NCI-H226 (cell line): ENCODE results near the gene SERPINA9.
"Not testable (repeated sequence)": the region's sequence is repeated elsewhere in the genome, so short reads cannot be mapped to it uniquely, and the experiment has no call there.

Source experiments
- DNase-seq: peaks from one replicate; pipeline ENCODE4 v3.0.0-alpha.2; 2015

Gene SERPINA9, protein sequence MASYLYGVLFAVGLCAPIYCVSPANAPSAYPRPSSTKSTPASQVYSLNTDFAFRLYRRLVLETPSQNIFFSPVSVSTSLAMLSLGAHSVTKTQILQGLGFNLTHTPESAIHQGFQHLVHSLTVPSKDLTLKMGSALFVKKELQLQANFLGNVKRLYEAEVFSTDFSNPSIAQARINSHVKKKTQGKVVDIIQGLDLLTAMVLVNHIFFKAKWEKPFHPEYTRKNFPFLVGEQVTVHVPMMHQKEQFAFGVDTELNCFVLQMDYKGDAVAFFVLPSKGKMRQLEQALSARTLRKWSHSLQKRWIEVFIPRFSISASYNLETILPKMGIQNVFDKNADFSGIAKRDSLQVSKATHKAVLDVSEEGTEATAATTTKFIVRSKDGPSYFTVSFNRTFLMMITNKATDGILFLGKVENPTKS

DNA sequence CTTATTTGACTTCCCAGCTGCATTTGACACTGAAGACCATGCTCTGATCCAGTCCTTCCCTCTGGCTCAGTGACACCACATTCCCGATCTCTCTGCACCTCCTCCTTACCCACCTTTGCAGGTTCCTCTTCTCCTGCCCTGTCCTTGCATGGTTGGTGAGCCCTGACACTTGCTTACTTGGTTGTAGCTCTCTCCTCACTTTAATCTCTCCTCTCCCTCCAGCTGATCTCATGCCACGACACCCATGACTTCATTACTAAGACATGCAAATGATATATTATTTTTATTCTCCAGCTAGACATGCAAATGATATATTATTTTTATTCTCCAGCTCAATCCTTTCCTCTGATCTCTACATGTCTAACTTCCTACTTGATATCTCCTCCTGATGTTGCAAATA, at the start of gene SERPINA9:
Gene SERPINA9 (minus strand): TSS at position 175 of the 400 bp plus-strand sequence. CDS start 6,357 bp downstream, outside the sequence.
- DNase-seq: no peak

DNA sequence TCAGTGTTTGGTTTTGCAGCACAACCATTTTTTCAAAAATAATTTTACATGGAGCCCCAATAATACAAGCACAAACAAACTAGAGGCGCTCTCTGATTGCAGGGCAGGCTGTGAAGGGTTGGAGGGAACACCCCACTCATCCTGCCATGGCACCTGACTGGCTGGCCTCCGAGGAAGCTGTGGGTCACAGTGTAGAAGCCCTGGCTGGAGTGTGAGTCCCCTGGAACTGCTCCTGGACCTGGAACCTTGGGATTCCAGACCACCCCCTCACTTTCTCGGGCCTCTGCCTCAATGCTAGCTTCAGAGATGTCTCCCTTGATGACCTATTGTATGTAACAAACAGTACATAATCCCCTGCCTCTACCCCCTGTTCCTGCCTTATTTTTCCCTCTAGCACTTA, 48.1 kb upstream of the SERPINA9 start:
- no peak for DNase-seq

DNA sequence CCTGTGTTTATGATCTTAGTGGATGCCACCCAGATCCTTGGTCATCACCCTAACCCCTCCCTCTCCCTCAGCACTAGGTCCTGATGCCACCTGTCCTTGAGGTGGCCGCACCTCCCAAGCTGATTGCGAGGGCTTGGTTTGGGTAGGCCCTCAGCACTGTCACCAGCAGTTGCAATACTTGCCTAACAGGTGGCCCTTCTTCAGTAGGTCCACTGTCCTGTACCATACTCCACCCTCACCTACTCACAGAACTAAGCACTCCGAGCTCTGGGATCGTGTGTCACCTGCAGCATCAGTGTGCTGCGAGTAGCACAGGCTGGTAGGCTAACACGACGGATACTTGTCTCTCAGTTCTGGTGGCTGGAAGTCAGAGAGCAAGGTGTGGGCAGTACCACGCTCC, 47.3 kb upstream of the SERPINA9 start:
- DNase-seq: no peak

DNA sequence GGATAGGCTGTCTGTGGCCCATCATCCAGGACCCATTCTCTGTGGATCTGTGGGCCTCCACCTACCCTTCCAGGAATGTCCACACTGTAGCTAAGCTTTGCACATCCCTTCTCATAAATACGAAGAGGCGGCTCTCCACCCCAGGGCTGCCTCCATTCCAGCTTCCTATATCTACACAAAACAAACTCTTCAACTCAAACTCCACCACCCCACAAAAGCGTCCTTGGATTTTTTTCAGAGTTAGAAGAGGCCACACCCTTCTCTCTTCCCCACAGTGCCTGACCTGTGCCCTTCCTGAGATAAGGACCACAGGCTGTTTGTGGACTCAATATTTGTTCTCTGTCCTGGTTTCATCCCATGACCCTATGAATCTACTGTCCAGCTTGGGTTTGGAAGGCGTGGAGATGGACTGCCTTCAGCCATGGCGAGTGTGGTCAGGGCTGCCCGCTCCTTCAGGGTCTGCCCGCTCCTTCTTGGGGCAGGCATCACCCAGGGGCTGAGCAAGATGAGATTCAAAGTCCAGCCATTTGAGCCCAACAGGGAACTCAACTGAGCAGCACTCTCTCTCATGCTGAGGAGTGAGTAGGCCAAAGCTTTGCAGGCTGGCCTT, 46.2 kb upstream of the SERPINA9 start:
- DNase-seq: no peak

DNA sequence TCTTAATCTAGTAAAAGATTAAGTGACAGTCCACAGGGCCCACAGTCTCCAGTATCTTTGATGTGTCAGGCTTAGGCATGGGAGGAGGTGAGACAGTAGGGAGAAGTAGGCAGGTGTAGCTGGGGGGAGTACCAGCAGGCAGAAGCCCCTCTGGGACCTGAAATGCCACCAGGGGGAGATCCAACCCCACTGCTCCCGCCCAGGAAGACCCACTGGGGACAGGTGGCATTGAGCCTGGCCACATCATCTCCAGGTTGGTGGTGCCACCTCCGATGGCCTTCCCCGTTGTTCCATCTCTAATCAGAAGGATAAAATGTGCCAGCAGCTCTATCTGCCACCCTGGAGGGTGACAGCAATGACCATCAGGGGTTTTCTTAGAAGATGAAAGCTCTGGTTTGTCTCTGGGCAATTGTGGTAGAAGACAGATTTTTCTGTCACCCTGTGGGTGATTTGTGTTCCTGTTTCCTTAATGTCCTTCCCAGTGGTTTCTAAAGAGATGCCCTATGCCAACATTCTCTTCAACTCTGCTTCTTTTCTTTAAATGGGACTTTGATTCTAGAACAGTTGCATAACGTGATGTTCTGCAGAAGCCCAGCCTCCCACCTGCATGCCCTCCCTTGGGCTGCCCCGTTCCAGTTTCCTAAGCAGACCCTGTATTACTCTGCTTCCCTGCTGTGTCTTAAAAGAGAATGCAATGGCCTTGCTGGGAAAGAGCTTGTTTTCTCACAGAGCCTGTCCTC, 45.5 kb upstream of the SERPINA9 start:
- no peak for DNase-seq

DNA sequence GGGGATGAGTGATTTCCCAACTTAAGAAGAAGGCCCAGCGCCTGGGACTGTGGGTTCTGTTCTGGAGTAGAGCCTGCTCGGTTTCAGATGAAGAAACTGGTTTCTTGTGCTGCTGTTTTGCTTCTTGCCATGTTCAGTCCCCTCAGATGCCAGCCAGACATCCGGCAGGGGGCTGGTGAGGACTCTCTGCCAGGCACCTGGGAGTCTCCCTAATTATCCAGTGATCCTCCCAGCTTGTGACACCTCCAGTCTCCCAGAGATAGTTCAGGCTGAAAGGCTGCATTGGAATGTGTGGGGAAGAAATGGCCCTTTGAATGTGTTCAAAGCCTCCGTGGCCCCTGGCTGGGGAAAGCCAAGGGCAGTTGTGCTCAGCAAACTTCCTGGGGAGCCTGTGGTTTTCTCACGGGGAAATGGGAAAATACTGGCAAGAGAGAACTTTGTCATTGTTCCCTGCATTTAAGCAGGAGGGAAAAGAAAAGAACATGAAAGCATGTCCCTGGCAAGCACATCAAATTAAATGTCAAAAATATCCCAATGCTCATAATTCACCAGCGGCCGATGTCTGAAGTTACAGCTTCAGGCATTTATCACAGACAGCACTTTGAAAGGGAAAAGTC, 41.8 kb upstream of the SERPINA9 start:
- DNase-seq: no peak

DNA sequence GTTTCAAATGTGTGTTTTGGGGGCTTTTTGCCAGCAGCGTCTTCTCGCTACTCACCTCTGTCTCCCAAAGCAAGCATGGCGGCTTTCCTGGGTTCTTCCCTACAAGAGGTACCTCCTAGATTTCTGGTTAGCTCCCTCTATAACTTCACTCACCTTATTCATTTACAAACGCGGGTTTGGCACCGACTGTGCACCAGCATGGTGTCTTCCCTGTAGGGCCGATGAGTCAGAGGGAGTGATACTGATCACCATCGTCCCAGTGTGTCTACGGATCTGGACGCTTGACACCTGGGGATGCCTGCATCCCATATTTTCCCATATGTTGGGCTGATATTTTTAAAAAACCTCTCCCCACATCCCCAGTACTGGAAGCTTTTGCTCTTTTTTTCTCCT, 41.2 kb upstream of the SERPINA9 start:
- DNase-seq: no peak

DNA sequence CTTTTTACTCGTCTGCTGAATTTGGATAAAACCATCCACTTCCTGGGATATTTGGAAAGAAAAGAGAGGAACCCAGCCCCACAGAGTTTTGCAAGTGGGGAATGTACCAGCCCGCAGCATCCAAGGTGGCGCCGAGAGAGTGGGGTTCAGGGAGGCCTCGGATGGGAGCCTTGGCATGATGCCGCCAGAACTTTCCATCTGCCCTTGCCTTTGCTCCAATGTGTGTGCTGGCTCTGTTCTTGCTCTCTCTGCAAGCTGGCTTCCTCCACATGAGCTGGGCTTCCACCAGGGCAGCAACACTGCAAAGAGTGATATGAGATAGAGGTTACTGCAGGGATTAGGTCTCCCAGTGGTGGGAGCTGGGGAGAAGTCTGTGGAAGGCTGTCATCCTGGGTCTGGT, 39.9 kb upstream of the SERPINA9 start:
- no peak for DNase-seq

DNA sequence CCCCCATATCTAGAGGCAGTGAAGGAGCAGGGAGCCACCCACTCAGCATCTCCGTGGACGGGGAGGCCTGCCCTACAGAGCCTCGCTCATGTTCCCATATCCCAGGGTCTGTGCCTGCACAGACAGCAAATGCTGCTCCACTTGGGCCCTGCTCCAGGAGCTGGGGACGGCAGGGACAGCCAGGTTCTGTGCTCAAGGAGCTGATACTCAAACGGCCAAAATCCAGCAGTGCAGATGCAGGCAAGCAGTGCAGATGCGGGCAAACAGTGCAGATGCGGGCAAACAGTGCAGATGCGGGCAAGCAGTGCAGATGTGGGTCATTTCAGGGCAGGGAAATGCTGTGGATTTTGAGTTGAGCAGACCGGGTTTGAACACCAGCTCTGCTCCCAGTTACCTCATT, 39.4 kb upstream of the SERPINA9 start:
- DNase-seq: no peak

DNA sequence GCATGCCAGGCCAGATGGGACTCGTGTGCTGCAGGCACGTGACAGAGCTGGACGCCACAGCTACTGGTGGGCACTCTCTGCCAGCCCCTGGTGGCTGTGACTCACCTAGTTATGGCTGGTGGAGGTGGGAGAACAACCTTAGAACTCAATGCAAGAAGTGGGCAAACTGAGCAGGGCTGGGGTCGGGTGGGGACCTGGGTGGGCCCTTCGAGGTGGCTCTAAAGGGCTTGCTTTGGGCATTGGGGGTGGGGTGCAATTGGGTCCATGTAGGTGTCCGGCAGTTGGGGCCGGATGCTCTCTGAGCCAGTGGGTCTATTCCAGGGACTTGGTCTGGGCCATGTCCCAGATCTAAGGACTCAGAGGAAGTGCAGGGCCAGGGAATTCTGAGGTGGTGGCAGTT, 38.4 kb upstream of the SERPINA9 start:
- no peak for DNase-seq

DNA sequence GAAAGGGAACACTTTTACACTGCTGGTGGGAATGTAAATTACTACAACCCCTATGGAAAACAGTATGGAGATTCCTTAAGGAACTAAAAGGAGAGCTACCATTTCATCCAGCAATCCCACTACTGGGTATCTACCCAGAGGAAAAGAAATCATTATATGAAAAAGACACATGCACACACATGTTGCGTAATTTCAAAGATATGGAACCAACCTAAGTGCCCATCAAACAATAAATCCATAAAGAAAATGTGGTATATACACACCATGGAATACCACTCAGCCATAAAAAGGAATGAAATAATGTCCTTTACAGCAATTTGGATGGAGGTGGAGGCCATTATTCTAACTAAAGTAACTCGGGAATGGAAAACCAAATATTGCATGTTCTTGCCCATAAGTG, 34.5 kb upstream of the SERPINA9 start:
- DNase-seq: not testable (repeated sequence)

DNA sequence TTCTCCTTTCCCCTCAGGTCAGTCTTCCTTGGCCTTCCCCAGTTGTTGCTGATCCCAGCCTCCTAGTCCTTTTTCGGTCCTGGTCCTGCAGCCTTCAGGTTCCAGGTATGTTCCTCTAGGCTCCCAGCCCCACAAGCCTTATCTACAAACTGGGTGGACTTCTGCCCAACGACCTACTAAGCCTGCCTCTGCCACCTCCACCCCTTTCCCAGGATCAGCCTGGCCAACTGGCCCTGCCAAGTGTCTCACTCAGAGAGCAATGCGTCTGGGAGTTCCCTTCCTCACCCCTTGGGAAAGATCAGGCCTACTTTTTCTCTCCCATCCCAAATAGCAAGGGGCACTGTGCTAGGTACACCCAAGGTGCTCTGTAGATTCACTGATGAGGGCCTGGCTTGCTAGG, 33.4 kb upstream of the SERPINA9 start, which contains the start of gene SERPINA12:
Gene SERPINA12 (minus strand): TSS at position 114 of the 400 bp plus-strand sequence. CDS start 11,072 bp downstream, outside the sequence.
- no peak for DNase-seq

DNA sequence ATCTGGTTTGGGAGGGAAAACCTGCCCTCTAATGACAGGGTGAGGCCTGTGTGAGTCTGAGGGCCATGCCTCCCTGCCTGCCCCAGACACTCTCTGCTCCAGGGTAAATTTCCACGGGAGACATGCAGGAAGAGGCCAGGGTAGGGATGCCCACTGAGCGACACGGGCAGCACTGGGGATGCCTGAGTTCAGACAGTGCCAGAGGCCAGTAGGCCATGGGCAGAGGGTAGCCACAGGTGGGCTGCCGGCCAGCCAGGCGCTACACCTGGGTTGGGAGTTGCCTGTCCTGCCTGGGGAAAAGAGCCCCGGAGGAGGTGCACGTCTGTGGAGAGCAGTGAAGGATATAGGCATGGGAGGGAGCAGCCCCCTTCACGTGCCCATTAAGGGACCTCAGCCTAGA, 29.6 kb upstream of the SERPINA9 start:
- no peak for DNase-seq

DNA sequence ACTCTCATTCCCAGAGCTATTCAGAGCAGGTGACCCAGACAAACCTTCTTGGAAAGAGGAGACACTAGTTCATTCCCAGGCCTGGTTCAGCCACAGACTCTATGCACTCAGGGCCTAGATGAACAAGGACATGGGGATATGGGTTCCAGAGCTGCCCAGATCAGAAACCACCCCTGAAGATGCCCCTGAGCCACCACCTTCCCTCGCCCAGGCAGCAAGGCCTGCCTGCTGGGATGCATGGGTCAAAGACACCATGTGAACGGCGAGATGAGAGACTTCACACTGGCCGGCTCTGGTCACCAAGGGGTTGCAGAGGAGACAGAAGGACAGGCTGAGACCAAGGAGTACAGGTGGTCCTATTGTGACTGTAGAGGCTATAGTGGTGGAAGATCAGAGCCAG, 29.2 kb upstream of the SERPINA9 start:
- no peak for DNase-seq

DNA sequence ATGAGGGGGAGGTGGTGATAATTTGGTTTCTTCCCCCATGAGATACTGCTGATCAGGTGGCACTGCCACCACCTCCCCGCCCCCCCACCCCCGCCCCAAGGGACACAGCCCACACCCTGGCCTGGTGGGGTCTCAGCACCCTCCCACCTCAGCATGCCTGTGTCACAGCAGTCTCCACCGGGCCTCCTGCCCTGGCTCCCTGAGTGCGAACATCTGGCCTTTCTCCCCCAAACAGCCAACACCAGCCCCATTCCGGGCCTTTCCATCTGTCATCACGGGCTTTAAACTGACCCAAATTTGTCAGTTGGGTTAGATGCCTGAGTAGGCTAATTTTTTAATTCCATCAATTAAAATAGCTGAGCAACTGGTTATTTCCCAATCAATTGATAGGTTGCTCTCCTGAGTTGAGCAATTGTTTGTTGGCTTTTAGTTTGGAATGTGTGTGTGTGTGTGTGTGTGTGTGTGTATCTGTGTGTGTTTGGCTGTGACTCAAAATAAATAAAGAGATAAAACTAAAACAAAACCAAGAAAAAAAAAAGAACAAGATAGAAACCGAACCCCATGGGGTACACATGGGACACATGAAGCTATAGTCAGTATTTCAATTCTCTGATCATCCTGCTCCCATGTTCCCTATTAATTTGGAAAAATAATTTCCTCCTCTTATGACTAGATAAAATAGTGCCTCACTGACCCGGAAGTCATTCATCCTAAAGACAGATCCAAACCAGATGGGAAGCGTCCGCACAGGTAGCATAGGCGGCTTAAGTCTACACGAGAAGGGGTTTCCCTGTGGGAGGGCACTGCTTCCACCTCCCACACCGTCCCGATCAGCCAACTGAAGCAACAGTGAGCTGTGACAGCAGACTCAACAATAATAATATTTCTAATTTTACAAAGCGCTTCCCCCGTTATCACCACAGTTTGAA, 25.9 kb upstream of the SERPINA9 start:
- no peak for DNase-seq

DNA sequence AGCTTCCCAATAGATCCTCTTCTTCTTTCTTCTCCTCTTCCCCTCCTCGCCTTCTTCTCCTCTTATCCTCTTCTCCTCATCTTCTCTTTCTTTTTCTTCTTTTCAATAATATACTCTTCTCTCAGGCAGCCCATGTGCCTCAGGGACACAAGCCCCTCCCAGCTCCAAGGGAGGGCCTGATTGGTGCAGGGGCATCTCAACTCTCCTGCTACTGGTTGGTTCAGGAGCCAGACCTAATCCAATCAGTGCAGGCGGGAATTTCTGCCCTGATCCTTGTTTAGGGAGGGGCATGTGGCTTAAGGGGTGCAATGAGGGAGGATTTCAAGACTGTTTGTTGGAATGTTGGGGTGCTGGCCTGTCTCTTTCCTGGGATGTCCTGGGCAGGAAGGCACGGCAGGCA, 24.3 kb upstream of the SERPINA9 start:
- no peak for DNase-seq

DNA sequence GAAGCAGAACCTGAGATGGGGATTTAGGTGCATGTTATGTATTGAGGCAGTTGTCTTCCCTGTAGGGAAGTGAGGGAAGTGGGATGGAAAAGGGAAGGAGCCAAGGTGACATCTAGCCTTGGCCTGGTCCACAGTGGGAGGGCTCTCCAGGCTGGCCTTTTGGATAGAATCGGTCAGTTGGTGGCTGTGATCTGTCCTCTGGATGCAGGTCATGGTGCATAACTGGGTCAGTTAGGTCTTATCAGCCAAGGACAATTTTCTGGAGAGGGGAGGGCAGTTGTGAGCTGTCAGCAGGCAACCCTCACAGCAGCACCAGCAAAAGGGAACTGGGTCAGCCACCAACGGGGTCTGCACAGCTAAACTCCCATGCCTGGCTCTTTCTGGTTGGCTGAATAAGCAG, 23.7 kb upstream of the SERPINA9 start:
- no peak for DNase-seq

DNA sequence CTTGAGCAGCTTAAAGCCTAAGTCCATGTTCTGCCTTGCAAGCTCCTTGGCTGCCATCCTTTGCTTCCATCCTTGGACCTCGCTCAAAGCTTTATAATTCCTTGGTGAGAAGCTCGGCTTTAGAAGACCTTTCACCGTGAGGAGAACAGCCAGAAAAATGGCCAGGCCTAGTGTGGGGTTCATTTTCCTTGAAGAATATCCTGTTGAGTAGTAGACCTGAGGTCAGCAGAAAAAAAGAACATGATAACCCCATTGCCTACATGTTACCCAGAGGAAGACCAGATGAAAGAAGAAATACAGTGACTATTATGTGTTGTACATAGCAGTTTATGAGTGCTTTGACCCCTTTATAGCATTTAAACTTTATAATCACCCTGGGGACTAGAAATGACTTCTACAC, 22.2 kb upstream of the SERPINA9 start:
- DNase-seq: no peak

DNA sequence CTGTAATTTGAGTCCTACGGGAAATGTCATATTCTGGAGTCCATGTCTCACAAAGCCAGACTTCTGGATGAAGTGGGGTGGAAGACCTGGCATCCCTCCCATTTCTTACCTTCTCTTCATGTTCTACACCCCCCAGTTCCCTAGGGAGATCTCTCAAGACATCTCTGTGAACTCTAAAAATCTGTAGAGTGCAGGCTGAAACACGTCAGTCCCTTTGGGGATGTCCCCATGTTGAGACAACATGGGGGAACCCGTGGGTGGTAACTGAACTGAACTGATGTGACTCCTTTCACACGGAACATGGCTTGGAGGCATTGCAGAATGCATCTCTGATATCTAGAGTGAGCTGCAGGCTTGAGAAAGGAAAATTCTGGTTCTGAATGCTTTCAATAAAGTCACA, 18.1 kb upstream of the SERPINA9 start:
- no peak for DNase-seq

DNA sequence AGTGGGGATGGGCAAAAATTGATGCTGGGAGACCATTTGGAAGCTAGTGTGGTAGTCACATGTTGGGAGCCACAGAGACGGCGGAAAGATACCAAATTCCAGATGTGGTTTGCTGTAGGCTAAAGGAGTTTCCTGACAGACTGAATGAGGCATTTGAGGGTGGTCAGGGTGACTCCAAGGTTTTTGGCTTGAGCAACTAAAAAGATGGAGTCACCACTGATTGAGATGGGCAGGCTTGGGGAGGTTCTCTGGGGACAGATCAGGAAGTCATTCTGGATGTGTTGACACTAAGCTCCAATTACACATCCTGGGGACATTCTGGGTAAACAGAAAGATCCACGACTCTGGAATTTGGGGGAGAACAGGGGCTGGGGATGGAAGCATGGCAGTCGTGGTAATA, 15.5 kb upstream of the SERPINA9 start:
- no peak for DNase-seq

DNA sequence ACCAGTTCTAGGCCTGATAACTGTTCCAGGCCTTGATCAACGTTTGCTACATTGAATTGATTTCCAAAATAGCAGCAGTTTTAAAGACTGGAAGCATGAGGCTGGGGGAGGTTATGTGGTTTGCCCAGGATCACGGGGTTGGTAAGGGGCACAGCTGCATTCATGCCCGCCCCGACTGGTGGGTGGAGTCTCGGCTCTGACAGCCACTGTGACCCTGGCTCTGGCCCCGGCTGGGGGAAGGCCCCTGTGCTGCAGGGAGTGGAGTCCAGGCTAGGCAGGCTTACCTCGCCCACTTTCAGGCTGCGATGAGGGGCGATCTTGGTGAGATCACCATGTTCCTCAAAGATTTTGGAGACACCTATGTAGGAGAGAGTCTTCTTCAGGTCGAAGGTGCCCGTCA, 13.3 kb upstream of the SERPINA9 start:
- DNase-seq: no peak

DNA sequence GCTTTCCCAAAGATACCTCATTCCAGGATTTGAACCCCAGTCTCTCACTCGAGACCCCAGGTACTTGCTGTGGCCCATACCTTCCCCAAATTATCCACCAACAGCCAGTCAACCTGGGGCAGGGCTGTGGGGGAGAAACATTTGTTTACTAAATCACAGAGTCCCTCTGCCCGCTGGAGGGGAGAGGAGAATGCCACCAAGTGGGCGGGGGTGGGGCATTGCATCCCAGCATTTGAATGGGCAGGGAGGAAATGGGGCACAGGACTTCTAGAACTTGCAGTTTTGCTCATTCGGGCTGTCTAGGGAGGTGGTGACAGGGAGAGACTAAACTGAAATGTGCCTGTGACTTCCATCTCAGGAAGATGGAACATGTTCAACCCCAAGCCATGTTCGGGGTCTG, 10.9 kb upstream of the SERPINA9 start:
- no peak for DNase-seq
